IPS DF 19.7 (cell line): Measurements from ENCODE around the gene WHRN.

Source experiments
- DNase-seq: peaks from one replicate; pipeline ENCODE4 v3.0.0-alpha.2; 2013; ENCODE audit warnings: low read depth, low spot score

WHRN gene

DNA sequence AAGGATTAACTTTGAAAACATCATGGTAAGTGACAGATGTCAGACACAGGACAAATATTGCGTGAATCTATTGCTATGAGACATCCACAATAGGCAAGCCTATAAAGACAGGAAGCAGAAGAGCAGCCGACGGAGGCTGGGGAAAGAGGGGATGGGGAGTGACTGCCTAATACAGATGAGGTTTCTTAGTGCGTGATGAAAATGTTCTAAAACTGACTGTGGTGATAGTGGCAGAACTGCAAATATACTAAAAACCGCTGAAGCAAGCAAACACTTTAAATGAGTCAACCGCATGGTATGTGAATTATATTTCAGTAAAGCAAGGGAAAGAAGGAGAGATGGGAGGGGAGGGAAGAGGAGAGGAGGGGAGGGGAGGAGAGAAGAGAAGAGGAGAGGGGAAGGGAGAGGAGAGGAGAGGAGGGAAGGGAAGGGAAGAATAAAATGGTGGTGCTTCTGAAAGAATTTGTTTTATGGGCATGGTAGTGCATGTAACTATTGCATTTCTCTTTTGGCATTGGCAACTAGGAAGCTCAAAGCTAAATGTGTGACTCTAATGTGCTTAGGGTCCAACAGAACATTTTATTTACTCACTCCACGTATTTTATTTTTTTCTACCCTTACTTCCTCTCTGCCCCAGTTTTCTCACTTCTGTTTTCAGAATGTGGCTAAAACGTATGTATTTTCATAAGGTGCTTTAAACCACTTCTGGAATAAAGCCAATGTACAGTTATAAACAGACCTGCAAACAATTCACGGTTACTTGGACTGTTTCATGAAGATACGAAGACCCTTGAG lies 138.7 kb downstream of the WHRN start:
- DNase-seq: no peak

- DNase-seq: no peak
Measured at GRCh38 chr9:114365194-114365593, 140.1 kb downstream of the WHRN start.

DNA sequence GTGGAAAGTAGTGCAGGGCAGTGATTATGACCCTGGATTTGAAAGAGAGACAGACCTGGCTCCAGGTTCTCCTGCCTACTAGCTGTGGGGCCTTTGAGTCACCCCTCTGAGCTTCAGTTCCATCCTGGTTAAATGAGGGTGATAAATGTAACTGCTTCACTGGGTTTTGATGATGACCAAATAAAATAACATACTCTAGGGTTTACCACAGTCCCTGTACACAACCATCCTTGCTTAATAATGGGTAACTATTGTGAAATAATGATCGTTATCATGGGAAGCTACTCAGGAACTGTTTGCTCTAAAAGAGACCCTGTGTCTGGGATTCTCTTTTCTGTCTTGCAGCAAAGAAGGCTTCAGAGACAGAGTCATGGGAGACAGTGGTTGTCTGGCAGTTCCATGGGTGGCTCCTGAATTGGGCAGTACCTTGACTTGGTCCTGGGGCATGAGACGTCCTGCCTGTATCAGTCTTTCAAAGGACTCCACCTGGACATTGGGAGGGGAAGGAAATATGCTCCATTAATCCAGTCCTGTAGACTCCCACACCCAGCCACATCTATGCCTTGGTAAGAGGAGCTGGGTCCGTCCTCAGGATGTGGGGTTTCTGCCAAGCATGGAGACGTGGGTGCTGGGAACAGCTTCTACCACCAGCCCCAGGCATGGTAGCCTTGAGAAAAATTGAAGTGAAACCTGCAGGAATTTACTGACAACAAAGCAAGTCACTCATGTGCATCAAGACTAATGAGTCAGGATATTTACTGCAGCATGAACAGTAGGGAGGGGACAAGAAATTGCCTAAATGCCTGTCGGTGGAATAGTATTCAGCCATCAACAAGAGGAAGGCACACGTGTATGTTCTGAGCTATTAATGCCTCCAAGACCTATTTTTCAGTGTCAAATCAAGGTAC lies 140.9 kb downstream of the WHRN start:
- no peak for DNase-seq

GRCh38 chr9:114363424-114363823 lies 141.8 kb downstream of the WHRN start:
- DNase-seq: no peak

DNA sequence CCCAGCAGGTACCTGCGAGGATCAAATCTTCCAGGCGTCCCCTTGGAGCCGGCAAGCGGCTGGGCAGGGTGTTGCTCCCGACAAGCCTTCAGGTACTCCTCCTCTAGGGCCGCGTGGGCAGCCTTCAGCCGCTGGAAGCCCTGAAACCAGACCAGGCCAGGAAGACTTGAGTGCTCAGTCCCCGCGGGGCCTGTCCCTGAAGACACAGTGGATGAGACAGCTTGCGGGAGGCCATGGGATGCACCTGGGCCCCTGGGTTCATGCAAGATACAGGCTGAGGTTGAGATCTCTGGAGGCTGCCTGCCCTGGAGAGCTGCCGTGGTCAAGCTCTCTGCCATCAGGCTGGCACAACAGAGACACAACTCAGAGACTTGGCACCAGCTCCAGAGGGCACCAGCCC lies 142.9 kb downstream of the WHRN start:
- DNase-seq: no peak

DNA sequence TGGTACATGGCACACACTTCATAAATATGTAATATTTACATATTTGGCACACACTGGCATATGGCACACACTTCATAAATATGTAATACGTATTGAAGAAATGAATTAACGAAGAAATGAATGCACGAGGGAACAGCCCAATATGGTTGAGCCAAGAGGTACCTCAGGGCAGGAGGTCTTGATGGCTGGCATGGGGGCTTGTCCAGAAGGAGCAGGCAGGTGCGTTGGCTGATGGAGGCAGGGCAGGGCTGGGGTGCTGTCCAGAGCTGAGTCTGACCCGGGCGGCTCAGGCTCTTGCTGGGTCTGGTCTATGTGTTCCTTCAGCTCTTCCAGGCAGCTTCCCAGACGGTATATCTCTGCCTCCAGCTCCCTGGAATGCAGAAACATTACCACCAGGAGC lies 143.7 kb downstream of the WHRN start:
- no peak for DNase-seq

DNA sequence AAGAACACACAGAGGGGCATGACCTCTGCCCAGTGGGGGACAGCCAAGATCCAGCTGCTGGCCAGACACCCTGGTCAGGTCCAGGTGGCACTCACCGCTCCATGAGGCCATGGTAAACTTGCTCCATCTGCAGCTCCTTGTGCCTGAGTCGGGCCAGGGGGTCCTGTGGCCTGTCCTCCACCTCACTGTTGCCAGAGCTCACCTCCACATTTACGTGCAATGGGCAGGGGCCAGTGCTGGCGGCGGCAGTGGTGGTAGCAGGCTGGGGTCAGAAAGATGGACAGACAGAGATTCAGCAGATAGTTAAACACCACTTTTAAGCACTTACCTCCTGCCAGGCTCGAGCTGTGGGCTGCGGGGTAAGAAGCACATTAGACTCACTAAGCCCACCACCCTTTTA lies 145.5 kb downstream of the WHRN start:
- DNase-seq: no peak

GRCh38 chr9:114357911-114358328 lies 147.4 kb downstream of the WHRN start:
- no peak for DNase-seq

DNA sequence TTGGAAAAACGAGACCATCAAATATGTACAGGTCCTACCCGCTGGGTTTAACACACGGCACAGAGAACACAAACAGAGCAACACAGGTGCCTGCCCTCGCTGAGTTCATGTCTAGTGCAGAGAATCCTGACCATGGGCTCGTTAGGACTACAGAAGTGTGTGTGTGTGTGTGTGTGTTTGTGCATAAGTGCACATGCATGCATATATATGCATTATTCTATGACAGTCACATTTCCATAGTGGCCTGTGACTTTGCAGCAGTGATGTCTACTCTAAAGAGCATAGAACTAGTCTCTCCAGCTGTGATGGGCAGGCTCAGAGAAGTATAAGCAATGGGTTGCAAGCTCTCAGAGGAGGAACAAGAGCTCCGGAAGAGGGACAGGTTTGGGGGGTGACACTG lies 147.9 kb downstream of the WHRN start:
- DNase-seq: no peak

GRCh38 chr9:114356792-114357191 lies 148.5 kb downstream of the WHRN start:
- DNase-seq: no peak

- DNase-seq: no peak
Measured at GRCh38 chr9:114355821-114356220, 149.5 kb downstream of the WHRN start.
